Measurements from ENCODE around the gene KCNJ11. TPM values are rescaled to one million over a fixed set of nuclear protein-coding genes. Genes with fewer than 3 reads are reported as not detected.

Gene KCNJ11
- total and polyA plus RNA-seq, 3 donors from 2014 or later = 1.4 to 2.1 (median 1.7) TPM

- no peaks in the 10 kb centered on the region for H3K27me3 ChIP-seq
- H3K27ac ChIP-seq = no peak overlapping the region
- no peak for TF ChIP-seq CTCF (IDR thresholded peaks at IDR 0.05)
- no peak for TF ChIP-seq POLR2A (IDR thresholded peaks at IDR 0.05)
- H3K4me1 ChIP-seq = peaks cover 4% of the 10 kb centered on the region
- H3K36me3 ChIP-seq (ENCODE audit: low read depth, missing control alignments) = no peaks in the 10 kb centered on the region
- 91 to 95% methylated on average over 8 of the region's 8 CpGs for WGBS, 2 donors
- intact Hi-C loops (cut with DNase I; ENCODE audit: low total_unique reads) = no loop called here
- no peak overlapping the region for H3K4me3 ChIP-seq
- DNase-seq = no peak
- no peaks in the 10 kb centered on the region for H3K9me3 ChIP-seq
These were observed 13.4 kb upstream of the KCNJ11 start for GRCh38 chr11:17401841-17402240.

GRCh38 chr11:17401316-17401715 is 12.9 kb upstream of the KCNJ11 start:
- no peak overlapping the region for H3K4me3 ChIP-seq
- no peak for DNase-seq
- no peak for TF ChIP-seq CTCF (IDR thresholded peaks at IDR 0.05)
- intact Hi-C loops (cut with DNase I; ENCODE audit: low total_unique reads) = no loop called here
- no peaks in the 10 kb centered on the region for H3K36me3 ChIP-seq (ENCODE audit: low read depth, missing control alignments)
- H3K4me1 ChIP-seq = peaks cover 4% of the 10 kb centered on the region
- WGBS, 2 donors = 79 to 86% methylated on average over 2 of the region's 2 CpGs
- H3K9me3 ChIP-seq = no peaks in the 10 kb centered on the region
- H3K27ac ChIP-seq = no peak overlapping the region
- H3K27me3 ChIP-seq = no peaks in the 10 kb centered on the region

- TF ChIP-seq CTCF (IDR thresholded peaks at IDR 0.05) (no peak), POLR2A (IDR thresholded peaks at IDR 0.05) (no peak)
- Histone ChIP-seq H3K4me1 (no peaks in the 10 kb centered on the region), H3K4me3 (no peak overlapping the region), H3K36me3 (ENCODE audit: low read depth, missing control alignments) (no peaks in the 10 kb centered on the region), H3K9me3 (no peaks in the 10 kb centered on the region), H3K27me3 (no peaks in the 10 kb centered on the region), H3K27ac (no peak overlapping the region)
- WGBS, 2 donors = 85 to 87% methylated on average over 19 of the region's 19 CpGs
- intact Hi-C loops (cut with DNase I; ENCODE audit: low total_unique reads) = no loop called here
- DNase-seq = no peak
These were observed 11.8 kb upstream of the KCNJ11 start for GRCh38 chr11:17400048-17400775.

GRCh38 chr11:17399236-17399635 is 10.8 kb upstream of the KCNJ11 start:
- Histone ChIP-seq H3K9me3 (no peaks in the 10 kb centered on the region), H3K27ac (no peak overlapping the region), H3K36me3 (ENCODE audit: low read depth, missing control alignments) (no peaks in the 10 kb centered on the region), H3K27me3 (no peaks in the 10 kb centered on the region), H3K4me1 (no peaks in the 10 kb centered on the region), H3K4me3 (no peak overlapping the region)
- intact Hi-C loops (cut with DNase I; ENCODE audit: low total_unique reads) = no loop called here
- DNase-seq = no peak
- TF ChIP-seq POLR2A (IDR thresholded peaks at IDR 0.05) = no peak
- no peak for TF ChIP-seq CTCF (IDR thresholded peaks at IDR 0.05)

All from testis (tissue), 3 donors.